ENCODE measurements around the gene CD99L2. TPM values are rescaled to one million over a fixed set of nuclear protein-coding genes. Genes with fewer than 3 reads are reported as not detected.

CD99L2 gene
- polyA plus RNA-seq, 3 donors = 13.1 to 18.4 (median 16.7) TPM

DNA sequence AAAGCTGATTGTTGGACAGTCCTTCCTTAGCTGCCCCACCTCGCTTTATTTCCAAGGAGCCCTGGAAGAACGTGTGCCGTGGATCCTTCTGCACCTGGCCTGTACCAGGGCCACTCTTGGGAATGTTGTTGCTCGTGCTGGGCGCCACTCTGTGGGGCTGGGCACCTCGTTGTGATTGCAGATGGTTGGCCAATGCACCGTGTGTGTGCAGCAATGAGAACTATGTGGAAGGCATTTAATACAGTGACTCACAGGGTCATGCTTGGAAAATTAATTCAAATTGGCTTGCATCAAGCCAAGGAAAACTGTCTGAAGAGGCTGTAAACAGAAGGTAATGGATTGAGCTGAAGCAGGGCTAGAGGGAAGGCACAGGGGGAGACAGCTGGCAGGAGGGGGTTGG lies 37.0 kb upstream of the CD99L2 start:
- no peaks in the 10 kb centered on the region for H3K4me1 ChIP-seq (ENCODE audit: control insufficient read depth in 1 of 2, insufficient read depth in 2 of 2, low read length in 2 of 2)
- no peaks in the 10 kb centered on the region for H4K20me1 ChIP-seq (ENCODE audit: insufficient read depth, low read length)
- no peak overlapping the region for H3K4me3 ChIP-seq (replicated peaks in 1 of 3; ENCODE audit: low read depth in 2 of 3, low read length in 3 of 3)
- H3K4me1 Mint-ChIP-seq = no peaks in the 10 kb centered on the region
- no peak overlapping the region for H2AFZ ChIP-seq (ENCODE audit: insufficient read depth, low read depth, low read length, poor library complexity, severe bottlenecking)
- intact Hi-C loops (cut with micrococcal nuclease) = no loop called here
- no peak overlapping the region for H3K4me2 ChIP-seq (replicated peaks; ENCODE audit: extremely low read depth, low read length, poor library complexity, severe bottlenecking)
- H3K9me3 ChIP-seq (replicated peaks in 1 of 2; ENCODE audit: control insufficient read depth in 1 of 2, insufficient read depth in 1 of 2, low read length in 2 of 2) = peaks cover 0 to 3% of the 10 kb centered on the region in 2 donors
- no peak for DNase-seq
- 76% methylated on average over 7 of the region's 7 CpGs for WGBS (ENCODE audit: insufficient coverage)
- TF ChIP-seq, protein P1, sequence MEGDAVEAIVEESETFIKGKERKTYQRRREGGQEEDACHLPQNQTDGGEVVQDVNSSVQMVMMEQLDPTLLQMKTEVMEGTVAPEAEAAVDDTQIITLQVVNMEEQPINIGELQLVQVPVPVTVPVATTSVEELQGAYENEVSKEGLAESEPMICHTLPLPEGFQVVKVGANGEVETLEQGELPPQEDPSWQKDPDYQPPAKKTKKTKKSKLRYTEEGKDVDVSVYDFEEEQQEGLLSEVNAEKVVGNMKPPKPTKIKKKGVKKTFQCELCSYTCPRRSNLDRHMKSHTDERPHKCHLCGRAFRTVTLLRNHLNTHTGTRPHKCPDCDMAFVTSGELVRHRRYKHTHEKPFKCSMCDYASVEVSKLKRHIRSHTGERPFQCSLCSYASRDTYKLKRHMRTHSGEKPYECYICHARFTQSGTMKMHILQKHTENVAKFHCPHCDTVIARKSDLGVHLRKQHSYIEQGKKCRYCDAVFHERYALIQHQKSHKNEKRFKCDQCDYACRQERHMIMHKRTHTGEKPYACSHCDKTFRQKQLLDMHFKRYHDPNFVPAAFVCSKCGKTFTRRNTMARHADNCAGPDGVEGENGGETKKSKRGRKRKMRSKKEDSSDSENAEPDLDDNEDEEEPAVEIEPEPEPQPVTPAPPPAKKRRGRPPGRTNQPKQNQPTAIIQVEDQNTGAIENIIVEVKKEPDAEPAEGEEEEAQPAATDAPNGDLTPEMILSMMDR (IDR thresholded peaks at IDR 0.05) = no peak
- H3K9ac ChIP-seq (ENCODE audit: insufficient read depth, low read length, poor library complexity, severe bottlenecking) = no peak overlapping the region
- H3K27ac Mint-ChIP-seq = no peak overlapping the region
- no peaks in the 10 kb centered on the region for H3K79me2 ChIP-seq (ENCODE audit: insufficient read depth, low read length)
- no peak overlapping the region for H3K27ac ChIP-seq (ENCODE audit: low read depth in 1 of 2, low read length in 2 of 2)
- peaks cover 0 to 9% (median 7%) of the 10 kb centered on the region in 3 donors for H3K27me3 Mint-ChIP-seq (ENCODE audit: low read depth in 3 of 3)
- no peak overlapping the region for H3K4me3 Mint-ChIP-seq
- no peaks in the 10 kb centered on the region for H3K36me3 ChIP-seq (replicated peaks in 1 of 2; ENCODE audit: control insufficient read depth in 1 of 2, insufficient read depth in 2 of 2, low read length in 2 of 2)
- H3K36me3 Mint-ChIP-seq = no peaks in the 10 kb centered on the region
- peaks cover 0 to 16% (median 7%) of the 10 kb centered on the region in 7 donors for H3K9me3 Mint-ChIP-seq
- H3K27me3 ChIP-seq (ENCODE audit: control insufficient read depth in 2 of 2, insufficient read depth in 2 of 2, low read length in 2 of 2) = no peaks in the 10 kb centered on the region

GRCh38 chrX:150934453-150934852 lies 36.0 kb upstream of the CD99L2 start:
- Histone ChIP-seq H3K4me3 (replicated peaks in 1 of 3; ENCODE audit: low read depth in 2 of 3, low read length in 3 of 3) (no peak overlapping the region), H3K27ac (ENCODE audit: low read depth in 1 of 2, low read length in 2 of 2) (no peak overlapping the region), H4K20me1 (ENCODE audit: insufficient read depth, low read length) (no peaks in the 10 kb centered on the region), H3K36me3 (replicated peaks in 1 of 2; ENCODE audit: control insufficient read depth in 1 of 2, insufficient read depth in 2 of 2, low read length in 2 of 2) (no peaks in the 10 kb centered on the region), H3K9me3 (replicated peaks in 1 of 2; ENCODE audit: control insufficient read depth in 1 of 2, insufficient read depth in 1 of 2, low read length in 2 of 2) (peaks cover 0 to 3% of the 10 kb centered on the region in 2 donors), H3K27me3 (ENCODE audit: control insufficient read depth in 2 of 2, insufficient read depth in 2 of 2, low read length in 2 of 2) (no peaks in the 10 kb centered on the region), H3K9ac (ENCODE audit: insufficient read depth, low read length, poor library complexity, severe bottlenecking) (no peak overlapping the region), H3K4me2 (replicated peaks; ENCODE audit: extremely low read depth, low read length, poor library complexity, severe bottlenecking) (no peak overlapping the region), H3K79me2 (ENCODE audit: insufficient read depth, low read length) (no peaks in the 10 kb centered on the region), H2AFZ (ENCODE audit: insufficient read depth, low read depth, low read length, poor library complexity, severe bottlenecking) (no peak overlapping the region), H3K4me1 (ENCODE audit: control insufficient read depth in 1 of 2, insufficient read depth in 2 of 2, low read length in 2 of 2) (no peaks in the 10 kb centered on the region)
- Mint-ChIP-seq H3K27me3 (ENCODE audit: low read depth in 3 of 3) (peaks cover 0 to 9% (median 7%) of the 10 kb centered on the region in 3 donors), H3K4me1 (no peaks in the 10 kb centered on the region), H3K9me3 (peaks cover 0 to 16% (median 7%) of the 10 kb centered on the region in 7 donors), H3K36me3 (no peaks in the 10 kb centered on the region), H3K4me3 (no peak overlapping the region), H3K27ac (no peak overlapping the region)
- TF ChIP-seq, protein P1 (IDR thresholded peaks at IDR 0.05) = no peak
- DNase-seq = no peak
- intact Hi-C loops (cut with micrococcal nuclease) = no loop called here
- 69% methylated on average over 4 of the region's 5 CpGs for WGBS (ENCODE audit: insufficient coverage)
